Activated CD8-positive, alpha-beta memory T cell treated with anti-CD3 and anti-CD28 coated beads for 36 hours (primary cell): Measurements from ENCODE around the gene NPW. TPM values are rescaled to one million over a fixed set of nuclear protein-coding genes. Genes with fewer than 3 reads are reported as not detected.
"Not testable (repeated sequence)": the region's sequence is repeated elsewhere in the genome, so short reads cannot be mapped to it uniquely, and the experiment has no call there.

Experiments used
- CTCF ChIA-PET: fragments of 350-600 bp; sonication (Branson Sonifier 250); formaldehyde crosslinking; loops from one replicate; lab custom pipeline; 2021; ENCODE audit warnings: antibody characterized with exemption; lab: Charles Lee
- POLR2A ChIA-PET: fragments of 350-600 bp; sonication (Branson Sonifier 250); formaldehyde crosslinking; loops from one replicate; lab custom pipeline; 2021; ENCODE audit warnings: antibody characterized with exemption; lab: Charles Lee
- total RNA-seq, 2 experiments: library from RNA; stranded (reverse); gene quantifications; one replicate each; pipeline ENCODE4 v1.2.3, GENCODE V29; 2021

The NPW gene
- total RNA-seq, 2 experiments from 2014 or later: 15.8 to 18.1 TPM

GRCh38 chr16:2026461-2027023 is 7.0 kb downstream of the NPW start, which contains the start of gene NHERF2:
Gene NHERF2 (plus strand): TSS chr16:2026902. CDS start chr16:2027006, 104 bp downstream.
- POLR2A ChIA-PET: interaction anchor here (0.6 kb wide), 1 partner anchor 648 kb away, joined by 3 read pairs; no protein-coding TSS in a partner anchor
- CTCF ChIA-PET: interaction anchor here (1.5 to 1.8 kb wide), 2 partner anchors 21 to 114 kb away, joined by 7 to 13 read pairs; partner anchors contain the start of genes NTHL1 and TSC2

- POLR2A ChIA-PET: interaction anchor here (0.6 kb wide), 1 partner anchor 649 kb away, joined by 3 read pairs; no protein-coding TSS in a partner anchor
- CTCF ChIA-PET: interaction anchor here (1.5 to 1.8 kb wide), 2 partner anchors 20 to 113 kb away, joined by 7 to 13 read pairs; partner anchors contain the start of genes NTHL1 and TSC2
Observed at GRCh38 chr16:2027024-2028010, 7.7 kb downstream of the NPW start.

GRCh38 chr16:2028146-2028545 is 8.6 kb downstream of the NPW start:
- ChIA-PET CTCF (interaction anchor here (1.5 to 1.8 kb wide), 2 partner anchors 19 to 112 kb away, joined by 7 to 13 read pairs; partner anchors contain the start of genes NTHL1 and TSC2), POLR2A (no interaction called here)

- ChIA-PET POLR2A (no interaction called here), CTCF (no interaction called here)
Observed at GRCh38 chr16:2028620-2029220, 9.1 kb downstream of the NPW start.

- POLR2A ChIA-PET: no interaction called here
- CTCF ChIA-PET: no interaction called here
Observed at GRCh38 chr16:2029350-2029749, 9.8 kb downstream of the NPW start.

- CTCF ChIA-PET: interaction anchor here (0.7 to 1.3 kb wide), 2 partner anchors 18 to 122 kb away, joined by 3 to 7 read pairs; partner anchors contain the start of genes NTHL1 and TSC2
- POLR2A ChIA-PET: interaction anchor here (0.6 kb wide), 1 partner anchor 67 kb away, joined by 4 read pairs; no protein-coding TSS in a partner anchor
Observed at GRCh38 chr16:2030036-2030435, 10.5 kb downstream of the NPW start.

- ChIA-PET POLR2A (no interaction called here), CTCF (interaction anchor here (1.3 kb wide), 1 partner anchor 16 kb away, joined by 7 read pairs; the partner anchor contains the start of genes NTHL1 and TSC2)
Observed at GRCh38 chr16:2031081-2031577, 11.5 kb downstream of the NPW start.

GRCh38 chr16:2032285-2033056 is 12.9 kb downstream of the NPW start:
- ChIA-PET CTCF (interaction anchor here (0.7 to 1.1 kb wide), 2 partner anchors 108 to 115 kb away, joined by 3 read pairs; no protein-coding TSS in a partner anchor), POLR2A (no interaction called here)

GRCh38 chr16:2033057-2033908 is 13.7 kb downstream of the NPW start:
- ChIA-PET CTCF (no interaction called here), POLR2A (no interaction called here)

GRCh38 chr16:2033909-2034695 is 14.5 kb downstream of the NPW start:
- POLR2A ChIA-PET, CTCF ChIA-PET: not testable (repeated sequence)

- POLR2A ChIA-PET: no interaction called here
Observed at GRCh38 chr16:2034696-2035430, 15.3 kb downstream of the NPW start.

GRCh38 chr16:2035431-2036199 is 16.0 kb downstream of the NPW start:
- ChIA-PET POLR2A (no interaction called here), CTCF (no interaction called here)

More at GRCh38 chr16:2034696-2035430, 15.3 kb downstream of the NPW start:
- CTCF ChIA-PET: no interaction called here

GRCh38 chr16:2036200-2036966 is 16.8 kb downstream of the NPW start:
- POLR2A ChIA-PET: no interaction called here
- CTCF ChIA-PET: interaction anchor here (1.3 kb wide), 1 partner anchor 10 kb away, joined by 3 read pairs; no protein-coding TSS in a partner anchor

- POLR2A ChIA-PET: no interaction called here
- CTCF ChIA-PET: interaction anchor here (1.3 kb wide), 1 partner anchor 10 kb away, joined by 3 read pairs; no protein-coding TSS in a partner anchor
Observed at GRCh38 chr16:2037115-2037514, 17.5 kb downstream of the NPW start.
